OCI-LY3 (cell line): ENCODE measurements around the gene AKAP6.

Experiments used
- H2AFZ ChIP-seq: fragments of 200-600, 300-600 bp; shearing (Covaris generic); 2 replicates; pipeline ENCODE4 v1.6.0; 2014; ENCODE audit warnings: antibody characterized with exemption, low read depth, low read length
- H3K27ac ChIP-seq: fragments of 200-600, 300-600 bp; sonication (generic); 2 replicates; pipeline ENCODE4 v1.5.1; 2014; ENCODE audit warnings: mild to moderate bottlenecking, low read length, moderate library complexity, mixed read lengths
- H3K27me3 ChIP-seq: fragments of 200-600, 300-600 bp; sonication (generic); 2 replicates; pipeline ENCODE4 v1.6.1; 2014; ENCODE audit warnings: low read depth, low read length, mixed read lengths
- H3K36me3 ChIP-seq: fragments of 200-600, 300-600 bp; sonication (generic); replicated peaks from 2 replicates; pipeline ENCODE3; 2014; ENCODE audit warnings: low read depth, low read length, mixed read lengths
- H3K4me1 ChIP-seq: fragments of 300-600, 200-600 bp; sonication (generic); 2 replicates; pipeline ENCODE4 v1.6.1; 2014; ENCODE audit warnings: low read length, mixed read lengths
- H3K4me2 ChIP-seq: fragments of 200-600, 300-600 bp; sonication (generic); 2 replicates; pipeline ENCODE4 v1.6.1; 2014; ENCODE audit warnings: low read length, mixed read lengths
- H3K4me3 ChIP-seq: fragments of 300-600, 200-600 bp; sonication (generic); 2 replicates; pipeline ENCODE4 v1.5.1; 2014; ENCODE audit warnings: antibody characterized with exemption, mild to moderate bottlenecking, low read length, moderate library complexity
- H3K79me2 ChIP-seq: fragments of 300-600, 200-600 bp; shearing (Covaris generic); 2 replicates; pipeline ENCODE4 v1.6.1; 2014; ENCODE audit warnings: mild to moderate bottlenecking, low read length, mixed read lengths
- H3K9ac ChIP-seq: fragments of 300-600, 200-600 bp; shearing (Covaris generic); 2 replicates; pipeline ENCODE4 v1.6.0; 2014; ENCODE audit warnings: mild to moderate bottlenecking, low read length, moderate library complexity
- H3K9me3 ChIP-seq: fragments of 200-600, 300-600 bp; shearing (Covaris generic); 2 replicates; pipeline ENCODE4 v1.6.1; 2014; ENCODE audit warnings: low read length, mixed read lengths; ENCODE audit not compliant: insufficient read depth
- H4K20me1 ChIP-seq: fragments of 200-600, 300-600 bp; sonication (generic); 2 replicates; pipeline ENCODE4 v1.6.1; 2016; ENCODE audit warnings: low read length, mixed read lengths; ENCODE audit not compliant: insufficient read depth
- CTCF ChIP-seq: fragments of 200-600, 300-600 bp; sonication (generic); IDR thresholded peaks from 2 replicates; pipeline ENCODE4 v1.5.1; 2014; ENCODE audit warnings: antibody characterized with exemption, low read length, low read depth
- EZH2phosphoT487 ChIP-seq: fragments of 200-600 bp; shearing (Covaris generic); IDR thresholded peaks from 2 replicates; pipeline ENCODE4 v1.6.1; 2018; ENCODE audit warnings: antibody characterized with exemption, mixed run types, low read depth

AKAP6 gene

DNA sequence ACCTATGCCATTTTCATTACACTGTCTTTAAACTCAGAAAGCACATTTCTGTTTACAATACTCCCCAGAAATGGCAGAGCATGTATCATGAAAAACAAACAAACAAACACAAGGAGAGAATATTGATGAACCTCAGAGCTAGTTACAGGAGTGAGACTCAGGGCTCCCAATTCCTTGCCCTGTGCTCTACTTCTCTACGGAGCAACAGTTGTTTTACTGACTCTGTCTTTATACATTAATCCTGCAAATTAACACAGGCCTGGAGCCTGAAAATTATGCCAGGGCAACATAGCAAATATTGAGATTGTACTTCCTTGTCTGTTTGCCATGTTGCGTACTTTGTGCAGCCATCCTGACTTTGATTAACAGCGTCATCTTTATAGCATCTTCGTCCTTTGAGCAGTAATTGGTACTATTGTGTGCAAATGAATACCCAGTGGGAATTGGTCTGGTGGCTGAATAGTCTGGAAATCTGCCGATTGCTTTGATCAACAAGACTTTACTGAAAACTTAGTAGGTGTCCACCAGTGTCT is 15.2 kb upstream of the AKAP6 start:
- Histone ChIP-seq H3K79me2 (no peaks in the 10 kb centered on the region), H3K9me3 (no peaks in the 10 kb centered on the region), H3K4me2 (no peak overlapping the region), H3K4me1 (no peaks in the 10 kb centered on the region), H3K27ac (no peak overlapping the region), H2AFZ (no peak overlapping the region), H3K9ac (no peak overlapping the region), H3K4me3 (no peak overlapping the region), H3K27me3 (no peaks in the 10 kb centered on the region; the same call in 1 of the 2 replicates), H4K20me1 (no peaks in the 10 kb centered on the region), H3K36me3 (no peaks in the 10 kb centered on the region)
- TF ChIP-seq EZH2phosphoT487: no peak
- no peak for TF ChIP-seq CTCF

- H4K20me1 ChIP-seq: no peaks in the 10 kb centered on the region
- H3K4me1 ChIP-seq: no peaks in the 10 kb centered on the region
- no peak overlapping the region for H3K9ac ChIP-seq
- no peak for TF ChIP-seq EZH2phosphoT487
- no peak for TF ChIP-seq CTCF
- no peaks in the 10 kb centered on the region for H3K9me3 ChIP-seq
- H3K27me3 ChIP-seq: no peaks in the 10 kb centered on the region
- H2AFZ ChIP-seq: no peak overlapping the region
- no peaks in the 10 kb centered on the region for H3K36me3 ChIP-seq
- no peak overlapping the region for H3K4me3 ChIP-seq
- no peaks in the 10 kb centered on the region for H3K79me2 ChIP-seq
- no peak overlapping the region for H3K4me2 ChIP-seq
- no peak overlapping the region for H3K27ac ChIP-seq
Observed at GRCh38 chr14:32318087-32318795, 10.9 kb upstream of the AKAP6 start.

DNA sequence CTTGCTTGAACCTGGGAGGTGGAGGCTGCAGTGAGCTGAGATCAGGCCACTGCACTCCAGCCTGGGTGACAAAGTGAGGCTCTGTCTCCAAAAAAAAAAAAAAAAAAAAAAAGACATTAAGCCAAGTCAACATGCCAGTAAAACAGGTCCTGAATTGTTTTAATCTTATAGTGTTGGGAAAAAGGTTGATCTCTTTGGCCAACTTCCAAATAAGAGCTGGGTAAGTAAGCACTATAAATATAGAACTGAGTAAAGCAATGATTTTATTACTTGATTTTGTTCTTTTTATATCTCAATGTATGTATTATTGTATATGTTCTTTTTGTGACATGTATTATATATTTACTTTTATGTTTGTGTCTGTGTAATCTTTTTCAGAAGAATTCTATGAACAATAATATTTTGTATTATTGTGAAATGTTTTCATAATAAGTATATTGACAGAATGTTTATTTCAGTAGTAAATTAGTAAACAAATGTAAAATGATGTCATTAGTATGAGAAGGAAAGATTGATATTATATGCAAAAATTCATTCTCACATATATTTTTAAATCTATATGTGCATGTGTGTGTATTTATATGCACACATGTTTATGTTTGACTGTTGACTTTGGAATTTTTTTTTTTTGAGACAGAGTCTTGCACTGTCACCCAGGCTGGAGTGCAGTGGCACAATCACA is 9.6 kb upstream of the AKAP6 start:
- Histone ChIP-seq H3K36me3 (no peaks in the 10 kb centered on the region), H4K20me1 (no peaks in the 10 kb centered on the region), H2AFZ (no peak overlapping the region), H3K4me2 (no peak overlapping the region), H3K9ac (no peak overlapping the region), H3K27me3 (no peaks in the 10 kb centered on the region), H3K4me3 (no peak overlapping the region), H3K79me2 (no peaks in the 10 kb centered on the region), H3K9me3 (no peaks in the 10 kb centered on the region), H3K27ac (no peak overlapping the region), H3K4me1 (no peaks in the 10 kb centered on the region)
- TF ChIP-seq CTCF (no peak), EZH2phosphoT487 (no peak)

GRCh38 chr14:32324601-32325000 is 4.5 kb upstream of the AKAP6 start:
- Histone ChIP-seq H3K4me1 (no peaks in the 10 kb centered on the region), H2AFZ (no peak overlapping the region), H3K79me2 (no peaks in the 10 kb centered on the region), H3K36me3 (no peaks in the 10 kb centered on the region), H3K9ac (no peak overlapping the region), H3K27ac (no peak overlapping the region), H3K4me2 (no peak overlapping the region), H4K20me1 (no peaks in the 10 kb centered on the region), H3K27me3 (no peaks in the 10 kb centered on the region), H3K9me3 (no peaks in the 10 kb centered on the region), H3K4me3 (no peak overlapping the region)
- TF ChIP-seq CTCF: no peak
- TF ChIP-seq EZH2phosphoT487: no peak
